GM23248 (cell line): ENCODE results near the gene ERC2. TPM values are rescaled to one million over a fixed set of nuclear protein-coding genes. Genes with fewer than 3 reads are reported as not detected.

ENCODE experiments used
- DNase-seq: peaks from one replicate; pipeline ENCODE4 v3.0.0-alpha.2; 2015
- H2AFZ ChIP-seq: fragments of 200-600 bp; sonication (generic); 2 replicates; pipeline ENCODE4 v1.6.1; 2016; ENCODE audit warnings: antibody characterized with exemption
- H3F3A ChIP-seq: fragments of 200-600 bp; sonication (generic); 2 replicates; pipeline ENCODE4 v1.6.1; 2016; ENCODE audit warnings: mild to moderate bottlenecking, antibody characterized with exemption, mixed run types; ENCODE audit not compliant: insufficient read depth
- H3K27ac ChIP-seq: fragments of 200-600 bp; sonication (generic); 2 replicates; pipeline ENCODE4 v1.5.1; 2016; ENCODE audit warnings: mild to moderate bottlenecking
- H3K27me3 ChIP-seq: fragments of 200-600 bp; sonication (generic); replicated peaks from 2 replicates; pipeline ENCODE4 v1.6.1; 2016; ENCODE audit warnings: mild to moderate bottlenecking; ENCODE audit not compliant: insufficient read depth
- H3K36me3 ChIP-seq: fragments of 200-600 bp; sonication (generic); 2 replicates; pipeline ENCODE4 v1.6.1; 2016; ENCODE audit warnings: low read depth, mild to moderate bottlenecking
- H3K4me1 ChIP-seq: fragments of 200-600 bp; sonication (generic); 2 replicates; pipeline ENCODE4 v1.6.1; 2016; ENCODE audit warnings: mild to moderate bottlenecking; ENCODE audit not compliant: insufficient read depth
- H3K4me2 ChIP-seq: fragments of 200-600 bp; sonication (generic); one replicate; pipeline ENCODE4 v1.6.1; 2016; ENCODE audit warnings: mild to moderate bottlenecking; ENCODE audit not compliant: unreplicated experiment
- H3K4me3 ChIP-seq: fragments of 200-600 bp; sonication (generic); 2 replicates; pipeline ENCODE4 v1.5.1; 2016; ENCODE audit warnings: mild to moderate bottlenecking
- H3K79me2 ChIP-seq: fragments of 200-600 bp; sonication (generic); 2 replicates; pipeline ENCODE4 v1.6.1; 2016; ENCODE audit warnings: mild to moderate bottlenecking; ENCODE audit not compliant: insufficient read depth
- H3K9ac ChIP-seq: fragments of 200-600 bp; sonication (generic); 2 replicates; pipeline ENCODE4 v1.6.1; 2016; ENCODE audit warnings: mild to moderate bottlenecking
- H3K9me2 ChIP-seq: fragments of 200-600 bp; sonication (generic); 2 replicates; pipeline ENCODE4 v1.6.1; 2016; ENCODE audit warnings: mixed run types, mild to moderate bottlenecking, moderate library complexity; ENCODE audit not compliant: insufficient read depth
- H3K9me3 ChIP-seq: fragments of 200-600 bp; sonication (generic); one replicate; pipeline ENCODE4 v1.6.1; 2017; ENCODE audit warnings: low read depth
- H4K20me1 ChIP-seq: fragments of 200-600 bp; sonication (generic); 2 replicates; pipeline ENCODE4 v1.6.0; 2016; ENCODE audit not compliant: insufficient read depth
- EZH2 ChIP-seq: fragments of 200-600 bp; sonication (generic); IDR thresholded peaks from 2 replicates; pipeline ENCODE4 v1.6.1; 2018; ENCODE audit warnings: antibody characterized with exemption, mild to moderate bottlenecking; ENCODE audit not compliant: insufficient read depth, poor library complexity, severe bottlenecking
- EZH2phosphoT487 ChIP-seq: fragments of 200-600 bp; sonication (generic); IDR thresholded peaks from 2 replicates; pipeline ENCODE4 v1.6.1; 2018; ENCODE audit warnings: antibody characterized with exemption, moderate library complexity, mild to moderate bottlenecking, low read depth; ENCODE audit not compliant: insufficient read depth
- WGBS, 2 experiments: methylation state at CpG; one replicate each; pipeline ENCODE4 v1.1.6; 2015 to 2017; ENCODE audit warnings: low lambda C conversion rate in 2 of 2, low coverage in 1 of 2; ENCODE audit errors: missing lambda C conversion rate in 2 of 2; 5-methylcytosine and 5-hydroxymethylcytosine counted together
- in situ Hi-C: fragments of 300-500 bp; cut with MboI; formaldehyde crosslinking; loops from 2 replicates; pipeline ENCODE4 v1.15.0; 2020
- polyA plus RNA-seq: library from polyadenylated mRNA; unstranded; fragments of >200 nt; fragmentation: Nextera tagmentation; extraction: Ambion mirVana; gene quantifications from 2 replicates; pipeline ENCODE4 v1.2.1, GENCODE V29; 2016
- total RNA-seq: library from RNA; depleted of rRNA; stranded (reverse); fragments of >200 nt; shearing (Covaris generic); gene quantifications from 2 replicates; pipeline ENCODE4 v1.2.3, GENCODE V29; 2014

ERC2 gene
- total and polyA plus RNA-seq, 2 experiments from 2014 or later, result not detected

DNA sequence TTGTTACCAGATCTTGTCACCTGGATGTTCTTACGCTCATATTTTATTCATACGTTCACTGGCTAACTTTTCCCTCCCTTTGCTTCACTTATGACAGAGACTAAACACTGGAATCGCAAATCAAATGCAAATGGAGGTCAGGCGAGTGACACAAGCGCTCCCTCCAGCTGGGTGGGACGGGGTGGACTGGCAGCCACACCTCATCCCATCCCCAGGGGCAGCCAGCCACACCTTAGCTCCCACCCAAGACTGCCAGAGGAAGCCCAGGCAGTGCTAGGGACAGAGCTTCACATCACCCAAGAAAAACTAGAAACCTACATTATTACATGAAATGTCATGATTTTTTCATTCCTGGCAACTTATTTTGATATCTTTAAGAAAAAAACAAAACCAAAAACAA is 366.2 kb downstream of the ERC2 start:
- no peaks in the 10 kb centered on the region for H3F3A ChIP-seq
- H3K27me3 ChIP-seq, result 0 out of 2 replicates have a peak, but pooled peaks cover 5% of the 10 kb centered on the region
- no peaks in the 10 kb centered on the region for H3K4me1 ChIP-seq
- TF ChIP-seq EZH2phosphoT487 (no peak), EZH2 (no peak)
- no peak overlapping the region for H2AFZ ChIP-seq
- H3K27ac ChIP-seq, result no peak overlapping the region
- WGBS, 2 experiments, result 33 to 43% methylated on average over 6 of the region's 6 CpGs
- H3K9me2 ChIP-seq, result no peaks in the 10 kb centered on the region
- H3K4me3 ChIP-seq, result no peak overlapping the region
- in situ Hi-C loops, result no loop called here
- H3K9ac ChIP-seq, result no peak overlapping the region
- H3K9me3 ChIP-seq, result no peaks in the 10 kb centered on the region
- H3K79me2 ChIP-seq, result no peaks in the 10 kb centered on the region
- no peaks in the 10 kb centered on the region for H4K20me1 ChIP-seq
- no peak overlapping the region for H3K4me2 ChIP-seq
- no peak for DNase-seq
- H3K36me3 ChIP-seq, result no peaks in the 10 kb centered on the region

DNA sequence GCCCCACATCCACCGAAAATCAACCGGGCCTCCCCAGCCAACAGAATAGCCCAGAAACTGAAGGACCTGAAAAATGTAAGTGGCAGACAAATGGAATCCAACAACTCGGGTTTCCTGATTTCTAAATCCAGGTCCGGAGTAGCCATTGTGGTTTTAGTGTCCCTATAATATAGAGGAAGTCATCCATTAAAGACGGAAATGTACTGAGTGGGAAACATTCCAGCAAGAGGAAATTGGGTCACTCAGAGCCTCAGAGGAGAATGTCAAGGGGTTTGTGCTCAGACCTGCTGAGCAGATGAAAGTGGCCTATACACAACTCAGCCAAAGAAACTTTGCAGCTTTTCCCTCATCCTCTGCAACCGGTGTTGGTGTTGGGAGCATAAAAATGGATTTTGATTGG is 366.7 kb downstream of the ERC2 start:
- no peaks in the 10 kb centered on the region for H3K4me1 ChIP-seq
- in situ Hi-C loops, result no loop called here
- H3K36me3 ChIP-seq, result no peaks in the 10 kb centered on the region
- H3K4me3 ChIP-seq, result no peak overlapping the region
- TF ChIP-seq EZH2 (no peak), EZH2phosphoT487 (no peak)
- no peak for DNase-seq
- no peaks in the 10 kb centered on the region for H3F3A ChIP-seq
- no peaks in the 10 kb centered on the region for H4K20me1 ChIP-seq
- 69 to 75% methylated on average over 6 of the region's 6 CpGs for WGBS, 2 experiments
- H3K9ac ChIP-seq, result no peak overlapping the region
- no peaks in the 10 kb centered on the region for H3K9me3 ChIP-seq
- no peak overlapping the region for H2AFZ ChIP-seq
- H3K9me2 ChIP-seq, result no peaks in the 10 kb centered on the region
- no peak overlapping the region for H3K27ac ChIP-seq
- 0 out of 2 replicates have a peak, but pooled peaks cover 5% of the 10 kb centered on the region for H3K27me3 ChIP-seq
- H3K4me2 ChIP-seq, result no peak overlapping the region
- no peaks in the 10 kb centered on the region for H3K79me2 ChIP-seq

DNA sequence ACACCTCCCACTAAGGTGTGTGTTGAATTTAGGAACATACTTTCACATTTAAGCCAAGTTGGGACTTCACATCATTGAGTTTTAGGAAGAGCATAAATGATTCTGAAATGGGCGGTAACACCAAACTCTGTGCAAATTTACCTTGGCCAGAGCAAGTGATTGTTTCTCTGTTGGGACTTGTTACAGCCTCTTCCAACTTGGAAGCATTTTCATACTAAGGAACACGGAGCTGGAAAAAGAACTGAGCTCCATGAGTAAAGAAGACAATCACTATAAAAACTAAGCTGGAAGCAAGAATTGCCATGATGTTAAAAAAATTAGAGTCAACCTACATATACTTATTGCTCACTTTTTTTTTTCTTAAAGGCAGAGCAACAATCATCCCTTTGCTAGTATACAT is 371.3 kb downstream of the ERC2 start:
- TF ChIP-seq EZH2phosphoT487 (no peak), EZH2 (no peak)
- no peaks in the 10 kb centered on the region for H3K9me2 ChIP-seq
- H3K36me3 ChIP-seq, result no peaks in the 10 kb centered on the region
- no peaks in the 10 kb centered on the region for H3K27me3 ChIP-seq
- H2AFZ ChIP-seq, result no peak overlapping the region
- no peak overlapping the region for H3K27ac ChIP-seq
- DNase-seq, result no peak
- H4K20me1 ChIP-seq, result no peaks in the 10 kb centered on the region
- 17 to 24% methylated on average over 2 of the region's 2 CpGs for WGBS, 2 experiments
- no peak overlapping the region for H3K4me2 ChIP-seq
- H3K9ac ChIP-seq, result no peak overlapping the region
- no peaks in the 10 kb centered on the region for H3K9me3 ChIP-seq
- in situ Hi-C loops, result no loop called here
- H3K79me2 ChIP-seq, result no peaks in the 10 kb centered on the region
- no peaks in the 10 kb centered on the region for H3F3A ChIP-seq
- H3K4me3 ChIP-seq, result no peak overlapping the region
- H3K4me1 ChIP-seq, result no peaks in the 10 kb centered on the region

DNA sequence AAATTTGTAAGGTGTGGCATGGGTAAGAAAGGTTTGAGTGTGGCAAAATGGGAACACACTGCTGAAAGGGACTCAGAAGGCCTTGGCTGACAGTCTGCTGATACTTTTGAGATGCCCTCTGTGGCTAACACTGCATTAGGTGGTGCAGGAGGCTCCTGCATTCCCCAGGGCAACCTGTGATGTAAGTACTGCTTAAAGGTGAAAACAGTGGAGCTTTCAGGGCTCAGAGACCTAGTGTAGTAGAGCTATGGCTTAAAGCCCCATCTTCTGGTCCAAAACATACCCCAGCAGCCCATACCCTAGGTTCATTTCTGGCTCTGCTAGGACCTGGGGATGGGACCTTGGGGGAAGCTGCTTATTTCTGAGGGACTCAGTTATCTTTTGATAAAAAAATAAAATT is 374.1 kb downstream of the ERC2 start:
- Histone ChIP-seq H3F3A (no peaks in the 10 kb centered on the region), H3K27ac (no peak overlapping the region), H3K9me2 (no peaks in the 10 kb centered on the region), H3K9ac (no peak overlapping the region), H3K79me2 (no peaks in the 10 kb centered on the region), H3K4me1 (no peaks in the 10 kb centered on the region), H3K27me3 (no peaks in the 10 kb centered on the region), H3K4me3 (no peak overlapping the region), H3K4me2 (no peak overlapping the region), H4K20me1 (no peaks in the 10 kb centered on the region), H3K9me3 (no peaks in the 10 kb centered on the region), H3K36me3 (no peaks in the 10 kb centered on the region), H2AFZ (no peak overlapping the region)
- in situ Hi-C loops, result no loop called here
- no peak for DNase-seq
- TF ChIP-seq EZH2phosphoT487 (no peak), EZH2 (no peak)

DNA sequence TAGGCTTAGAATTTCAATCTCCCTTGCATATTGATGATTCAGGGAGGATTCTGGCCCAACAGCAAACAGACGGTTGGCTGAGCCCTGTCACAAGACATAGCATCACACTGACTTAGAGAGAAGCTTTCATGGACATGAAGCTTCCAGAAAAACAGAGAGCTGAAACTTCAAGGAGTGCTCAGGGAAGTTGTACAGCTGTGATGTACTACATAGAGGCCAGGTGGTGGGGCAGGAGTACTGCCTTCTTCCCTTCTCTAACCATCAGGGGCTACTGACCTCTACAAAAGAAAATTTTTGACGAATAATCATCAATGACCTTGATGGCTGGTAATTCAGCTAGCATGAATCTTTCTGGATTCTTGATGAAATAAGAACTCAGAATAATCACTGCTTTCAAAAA is 378.5 kb downstream of the ERC2 start:
- Histone ChIP-seq H3K9me3 (no peaks in the 10 kb centered on the region), H3F3A (no peaks in the 10 kb centered on the region), H3K4me1 (no peaks in the 10 kb centered on the region; the same call in 1 of the 2 replicates), H3K79me2 (no peaks in the 10 kb centered on the region), H2AFZ (no peak overlapping the region), H3K4me2 (no peak overlapping the region), H3K9ac (no peak overlapping the region), H3K9me2 (no peaks in the 10 kb centered on the region), H3K4me3 (no peak overlapping the region), H3K27ac (no peak overlapping the region), H4K20me1 (no peaks in the 10 kb centered on the region), H3K36me3 (no peaks in the 10 kb centered on the region), H3K27me3 (no peaks in the 10 kb centered on the region; the same call in 1 of the 2 replicates)
- in situ Hi-C loops, result no loop called here
- TF ChIP-seq EZH2 (no peak), EZH2phosphoT487 (no peak)
- 62 to 65% methylated on average over 2 of the region's 2 CpGs for WGBS, 2 experiments
- DNase-seq, result no peak
